Measurements from ENCODE around the gene ARHGAP6. TPM values are rescaled to one million over a fixed set of nuclear protein-coding genes. Genes with fewer than 3 reads are reported as not detected.

Gene ARHGAP6
- total RNA-seq, 1 experiment from 2014 or later, result 0.10 TPM

DNA sequence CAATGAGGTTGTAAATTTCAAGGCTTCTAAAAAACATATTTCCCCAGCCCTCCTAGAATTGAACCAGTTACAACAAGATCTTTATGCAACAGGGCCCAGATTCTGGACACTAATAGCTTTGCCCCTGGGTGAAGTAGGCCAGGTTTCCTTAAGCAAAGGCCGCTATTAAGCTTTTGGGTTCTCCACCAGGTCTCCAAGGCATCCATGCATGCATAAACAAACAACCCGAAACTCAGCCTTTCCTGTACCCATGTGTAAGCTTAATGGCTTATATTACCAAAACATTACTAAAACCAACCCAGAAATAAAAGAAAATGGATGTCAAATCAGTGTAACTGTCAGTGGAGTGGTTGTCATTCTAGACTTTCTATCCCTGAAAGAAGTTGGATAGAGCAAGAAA, 137.1 kb downstream of the ARHGAP6 start (continued):
- no peak for TF ChIP-seq JUND (IDR thresholded peaks at IDR 0.05)

DNA sequence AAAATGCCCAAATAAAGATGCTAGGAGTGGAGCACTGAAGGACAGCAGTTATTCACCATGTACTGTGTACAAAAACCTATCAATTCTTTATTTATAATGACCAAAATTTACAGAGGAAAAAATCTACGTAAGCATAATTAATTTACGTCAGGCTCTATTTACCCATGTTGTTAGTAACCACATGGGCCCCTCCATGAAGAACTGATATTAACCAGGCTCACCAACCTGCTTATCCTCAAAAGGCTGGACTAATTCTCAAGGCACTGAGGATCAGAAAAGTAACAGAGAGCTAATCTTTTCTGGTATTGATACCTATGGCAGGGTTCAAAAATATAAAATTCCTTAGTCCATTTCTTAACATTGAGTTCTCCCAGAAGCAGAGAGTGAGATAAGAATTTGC, 140.0 kb downstream of the ARHGAP6 start:
- Histone ChIP-seq H3K27me3 (ENCODE audit: insufficient read depth, low read length) (no peaks in the 10 kb centered on the region), H3K27ac (ENCODE audit: low read depth, low read length) (no peak overlapping the region), H3K4me1 (ENCODE audit: control insufficient read depth in 1 of 2, insufficient read depth in 2 of 2, low read length in 2 of 2) (no peaks in the 10 kb centered on the region), H3K4me2 (ENCODE audit: low read length) (no peak overlapping the region), H3K9ac (ENCODE audit: low read length) (no peak overlapping the region), H4K20me1 (ENCODE audit: insufficient read depth) (no peaks in the 10 kb centered on the region), H2AFZ (ENCODE audit: low read depth, low read length, poor library complexity, severe bottlenecking) (no peak overlapping the region), H3K36me3 (ENCODE audit: control insufficient read depth in 1 of 2, insufficient read depth in 2 of 2, low read length in 2 of 2) (no peaks in the 10 kb centered on the region), H3K4me3 (replicated peaks in 1 of 2; ENCODE audit: low read depth in 1 of 2, low read length in 2 of 2) (no peak overlapping the region), H3K9me3 (ENCODE audit: control insufficient read depth in 1 of 2, insufficient read depth in 1 of 2, low read depth in 1 of 2, low read length in 2 of 2) (no peaks in the 10 kb centered on the region), H3K79me2 (ENCODE audit: insufficient read depth, low read length) (no peaks in the 10 kb centered on the region), H3K9me2 (ENCODE audit: insufficient read depth) (no peaks in the 10 kb centered on the region)
- no peak for TF ChIP-seq RAD21 (IDR thresholded peaks at IDR 0.05; ENCODE audit: low read depth)
- no peak for TF ChIP-seq POLR2A (IDR thresholded peaks at IDR 0.05; ENCODE audit: borderline replicate concordance, extremely low read depth, insufficient read depth, insufficient read length)
- no peak for TF ChIP-seq SP1 (IDR thresholded peaks at IDR 0.05; ENCODE audit: low read depth)
- TF ChIP-seq, protein P1, sequence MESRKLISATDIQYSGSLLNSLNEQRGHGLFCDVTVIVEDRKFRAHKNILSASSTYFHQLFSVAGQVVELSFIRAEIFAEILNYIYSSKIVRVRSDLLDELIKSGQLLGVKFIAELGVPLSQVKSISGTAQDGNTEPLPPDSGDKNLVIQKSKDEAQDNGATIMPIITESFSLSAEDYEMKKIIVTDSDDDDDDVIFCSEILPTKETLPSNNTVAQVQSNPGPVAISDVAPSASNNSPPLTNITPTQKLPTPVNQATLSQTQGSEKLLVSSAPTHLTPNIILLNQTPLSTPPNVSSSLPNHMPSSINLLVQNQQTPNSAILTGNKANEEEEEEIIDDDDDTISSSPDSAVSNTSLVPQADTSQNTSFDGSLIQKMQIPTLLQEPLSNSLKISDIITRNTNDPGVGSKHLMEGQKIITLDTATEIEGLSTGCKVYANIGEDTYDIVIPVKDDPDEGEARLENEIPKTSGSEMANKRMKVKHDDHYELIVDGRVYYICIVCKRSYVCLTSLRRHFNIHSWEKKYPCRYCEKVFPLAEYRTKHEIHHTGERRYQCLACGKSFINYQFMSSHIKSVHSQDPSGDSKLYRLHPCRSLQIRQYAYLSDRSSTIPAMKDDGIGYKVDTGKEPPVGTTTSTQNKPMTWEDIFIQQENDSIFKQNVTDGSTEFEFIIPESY (IDR thresholded peaks at IDR 0.05; ENCODE audit: extremely low read depth, insufficient replicate concordance, low read length), result no peak
- no peak for TF ChIP-seq ZFX (IDR thresholded peaks at IDR 0.05)
- no peak for TF ChIP-seq CEBPB (IDR thresholded peaks at IDR 0.05; ENCODE audit: low read depth)
- TF ChIP-seq ELF1 (IDR thresholded peaks at IDR 0.05; ENCODE audit: borderline replicate concordance, low read depth), result no peak
- no peak for TF ChIP-seq SRF (IDR thresholded peaks at IDR 0.05; ENCODE audit: low read depth)
- TF ChIP-seq EZH2phosphoT487 (IDR thresholded peaks at IDR 0.05; ENCODE audit: borderline replicate concordance), result no peak
- no peak for TF ChIP-seq FOSL1 (IDR thresholded peaks at IDR 0.05; ENCODE audit: low read depth)
- TF ChIP-seq, protein P2, sequence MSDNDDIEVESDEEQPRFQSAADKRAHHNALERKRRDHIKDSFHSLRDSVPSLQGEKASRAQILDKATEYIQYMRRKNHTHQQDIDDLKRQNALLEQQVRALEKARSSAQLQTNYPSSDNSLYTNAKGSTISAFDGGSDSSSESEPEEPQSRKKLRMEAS (IDR thresholded peaks at IDR 0.05), result no peak
- no peak for TF ChIP-seq ATF3 (IDR thresholded peaks at IDR 0.05)
- no peak for TF ChIP-seq EGR1 (IDR thresholded peaks at IDR 0.05; ENCODE audit: low read depth)
- no peak for TF ChIP-seq YY1 (IDR thresholded peaks at IDR 0.05; ENCODE audit: extremely low read depth, insufficient replicate concordance, low read depth, low read length)
- no peak for TF ChIP-seq POLR2AphosphoS5 (IDR thresholded peaks at IDR 0.05; ENCODE audit: low read depth, low read length)
- TF ChIP-seq, protein P3, sequence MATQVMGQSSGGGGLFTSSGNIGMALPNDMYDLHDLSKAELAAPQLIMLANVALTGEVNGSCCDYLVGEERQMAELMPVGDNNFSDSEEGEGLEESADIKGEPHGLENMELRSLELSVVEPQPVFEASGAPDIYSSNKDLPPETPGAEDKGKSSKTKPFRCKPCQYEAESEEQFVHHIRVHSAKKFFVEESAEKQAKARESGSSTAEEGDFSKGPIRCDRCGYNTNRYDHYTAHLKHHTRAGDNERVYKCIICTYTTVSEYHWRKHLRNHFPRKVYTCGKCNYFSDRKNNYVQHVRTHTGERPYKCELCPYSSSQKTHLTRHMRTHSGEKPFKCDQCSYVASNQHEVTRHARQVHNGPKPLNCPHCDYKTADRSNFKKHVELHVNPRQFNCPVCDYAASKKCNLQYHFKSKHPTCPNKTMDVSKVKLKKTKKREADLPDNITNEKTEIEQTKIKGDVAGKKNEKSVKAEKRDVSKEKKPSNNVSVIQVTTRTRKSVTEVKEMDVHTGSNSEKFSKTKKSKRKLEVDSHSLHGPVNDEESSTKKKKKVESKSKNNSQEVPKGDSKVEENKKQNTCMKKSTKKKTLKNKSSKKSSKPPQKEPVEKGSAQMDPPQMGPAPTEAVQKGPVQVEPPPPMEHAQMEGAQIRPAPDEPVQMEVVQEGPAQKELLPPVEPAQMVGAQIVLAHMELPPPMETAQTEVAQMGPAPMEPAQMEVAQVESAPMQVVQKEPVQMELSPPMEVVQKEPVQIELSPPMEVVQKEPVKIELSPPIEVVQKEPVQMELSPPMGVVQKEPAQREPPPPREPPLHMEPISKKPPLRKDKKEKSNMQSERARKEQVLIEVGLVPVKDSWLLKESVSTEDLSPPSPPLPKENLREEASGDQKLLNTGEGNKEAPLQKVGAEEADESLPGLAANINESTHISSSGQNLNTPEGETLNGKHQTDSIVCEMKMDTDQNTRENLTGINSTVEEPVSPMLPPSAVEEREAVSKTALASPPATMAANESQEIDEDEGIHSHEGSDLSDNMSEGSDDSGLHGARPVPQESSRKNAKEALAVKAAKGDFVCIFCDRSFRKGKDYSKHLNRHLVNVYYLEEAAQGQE (IDR thresholded peaks at IDR 0.05; ENCODE audit: low read depth), result no peak
- no peak for TF ChIP-seq SIN3A (IDR thresholded peaks at IDR 0.05; ENCODE audit: low read depth)
- ChIA-PET POLR2A (no interaction called here), CTCF (no interaction called here), RAD21 (ENCODE audit: low non-redundant PET in 1 of 2, low total read pairs in 2 of 2, uncharacterized antibody in 2 of 2, unreplicated experiment in 2 of 2) (no interaction called here)
- intact Hi-C loops (cut with micrococcal nuclease), result no loop called here
- BruUV-seq (replicated peaks), result no TSS peak
- ATAC-seq, result no peak
- no peak for DNase-seq (ENCODE audit: low read depth, low spot score)

All from HCT116 (cell line).